Measurements from ENCODE around the gene TTLL13. TPM values are rescaled to one million over a fixed set of nuclear protein-coding genes. Genes with fewer than 3 reads are reported as not detected.

Gene TTLL13
- total RNA-seq, 6 donors from 2014 or later = 0.39 to 0.89 (median 0.49) TPM; not detected in 3

- Histone ChIP-seq H3K27ac (no peak overlapping the region), H3K4me1 (peaks cover 4 to 14% (median 5%) of the 10 kb centered on the region in 4 donors), H3K36me3 (no peaks in the 10 kb centered on the region), H3K27me3 (no peaks in the 10 kb centered on the region), H3K9me3 (no peaks in the 10 kb centered on the region), H3K4me3 (no peak overlapping the region)
- 80% methylated on average over 1 to 2 of the region's 2 CpGs for WGBS, 2 donors
- DNase-seq = no peak
- no peak for TF ChIP-seq POLR2A (IDR thresholded peaks at IDR 0.05)
- no peak for TF ChIP-seq CTCF (IDR thresholded peaks at IDR 0.05)
- TF ChIP-seq POLR2AphosphoS5 (IDR thresholded peaks at IDR 0.05) = no peak
- peak in 1 of 2 donors; percentile 43 for ATAC-seq (ENCODE audit: low FRiP score in 2 of 2)
Observed at GRCh38 chr15:90307661-90308060, 58.3 kb downstream of the TTLL13 start.

GRCh38 chr15:90309020-90309419 is 59.7 kb downstream of the TTLL13 start:
- Histone ChIP-seq H3K9me3 (no peaks in the 10 kb centered on the region), H3K4me1 (peaks cover 4 to 14% (median 5%) of the 10 kb centered on the region in 4 donors), H3K27me3 (no peaks in the 10 kb centered on the region), H3K27ac (no peak overlapping the region), H3K36me3 (no peaks in the 10 kb centered on the region), H3K4me3 (no peak overlapping the region)
- no peak for TF ChIP-seq POLR2AphosphoS5 (IDR thresholded peaks at IDR 0.05)
- no peak for TF ChIP-seq POLR2A (IDR thresholded peaks at IDR 0.05)
- TF ChIP-seq EP300 (IDR thresholded peaks at IDR 0.05) = no peak
- TF ChIP-seq CTCF (IDR thresholded peaks at IDR 0.05) = no peak
- DNase-seq (no peak), ATAC-seq (ENCODE audit: low FRiP score in 2 of 2) (no peak)
- 96 to 97% methylated on average over 4 of the region's 4 CpGs for WGBS, 2 donors

Small RNAs within 50 kb of the gene (small RNA-seq; reads per million reads assigned to genes)
- 0 reads per million in 4 donors for gene AC091167.3
- gene RN7SL736P = 0 reads per million in 4 donors

Other genes starting within 250 kb of the TTLL13 start
- gene ZNF710, start 248.2 kb upstream of the TTLL13 start, total RNA-seq = 10 to 100 TPM; 26.0 to 51.3 (median 44.5) TPM
- 10 to 100 TPM; 41.5 to 72.1 (median 48.7) TPM for gene IDH2, start 147.1 kb upstream of the TTLL13 start, total RNA-seq
- gene SEMA4B, start 48.2 kb upstream of the TTLL13 start, total RNA-seq = 10 to 100 TPM; 47.6 to 81.3 (median 55.9) TPM
- gene CIB1, start 15.6 kb upstream of the TTLL13 start, total RNA-seq = 10 to 100 TPM; 40.9 to 89.6 (median 75.5) TPM
- gene GDPGP1, start 15.3 kb upstream of the TTLL13 start, total RNA-seq = 10 to 100 TPM in 3 of 6 donors, 1 to 10 TPM in 3; 7.2 to 27.2 (median 10.3) TPM
- 10 to 100 TPM; 35.6 to 74.2 (median 62.6) TPM for gene NGRN, start 16.1 kb downstream of the TTLL13 start, total RNA-seq
- gene ZNF774, start 102.7 kb downstream of the TTLL13 start, total RNA-seq = 1 to 10 TPM in 5 of 6 donors, under 1 TPM in 1; 1.00 to 8.4 (median 3.4) TPM
- 100 to 1,000 TPM; 216 to 502 (median 344) TPM for gene IQGAP1, start 138.7 kb downstream of the TTLL13 start, total RNA-seq

Data from upper lobe of left lung (tissue), 6 donors.